ENCODE results near the gene ZNF579.
"Not testable (repeated sequence)": the region's sequence is repeated elsewhere in the genome, so short reads cannot be mapped to it uniquely, and the experiment has no call there.

The ZNF579 gene

GRCh38 chr19:55535965-55536350 is 44.7 kb downstream of the ZNF579 start:
- TF ChIP-seq CTCF (IDR thresholded peaks at IDR 0.05; ENCODE audit: low read depth, low read length, missing control alignments): no peak
- no peak overlapping the region for H3K4me3 ChIP-seq (ENCODE audit: low read depth, low read length)
- no peak for DNase-seq (ENCODE audit: low read depth)

- TF ChIP-seq CTCF (IDR thresholded peaks at IDR 0.05; ENCODE audit: low read depth, low read length, missing control alignments): no peak
- H3K4me3 ChIP-seq (ENCODE audit: low read depth, low read length): no peak overlapping the region
- no peak for DNase-seq (ENCODE audit: low read depth)
Observed at GRCh38 chr19:55535173-55535964, 45.3 kb downstream of the ZNF579 start.

DNA sequence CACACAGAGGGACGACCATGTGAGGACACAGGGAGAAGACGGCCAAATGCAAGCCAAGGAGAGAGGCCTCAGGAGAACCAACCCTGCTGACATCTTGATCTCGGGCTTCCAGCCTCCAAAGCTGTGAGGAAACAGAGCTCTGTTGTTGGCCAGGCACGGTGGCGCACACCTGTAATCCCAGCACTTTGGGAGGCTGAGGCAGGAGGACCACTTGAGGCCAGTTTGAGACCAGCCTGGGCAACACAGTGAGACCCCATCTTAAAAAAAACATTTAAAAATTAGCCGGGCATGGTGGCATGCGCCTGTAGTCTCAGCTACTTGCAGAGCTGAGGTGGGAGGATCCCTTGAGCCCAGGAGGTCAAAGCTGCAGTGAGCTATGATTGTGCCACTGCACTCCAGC is 46.4 kb downstream of the ZNF579 start:
- DNase-seq (ENCODE audit: low read depth); H3K4me3 ChIP-seq (ENCODE audit: low read depth, low read length): not testable (repeated sequence)

DNA sequence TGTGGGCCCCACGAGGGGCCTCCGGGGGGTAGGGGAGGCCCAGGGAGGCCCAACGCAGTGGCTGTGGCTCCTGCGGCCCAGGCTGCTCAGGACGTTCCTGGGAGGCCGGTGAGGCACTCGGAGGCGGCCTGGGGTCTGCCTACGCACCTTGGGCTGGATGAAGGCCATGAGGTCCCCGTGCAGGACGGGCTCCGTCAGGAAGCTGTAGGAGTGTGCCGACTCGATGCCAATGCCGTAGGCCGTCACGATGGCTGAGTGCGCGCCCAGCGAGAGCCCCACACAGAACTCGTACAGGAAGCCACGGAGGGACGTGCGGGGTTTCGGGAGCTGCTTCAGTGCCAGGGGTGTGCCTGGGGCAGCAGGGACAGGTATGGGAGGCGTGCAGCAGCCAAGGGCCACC is 49.7 kb downstream of the ZNF579 start:
- TF ChIP-seq CTCF (IDR thresholded peaks at IDR 0.05; ENCODE audit: low read depth, low read length, missing control alignments): no peak
- DNase-seq (ENCODE audit: low read depth): no peak

DNA sequence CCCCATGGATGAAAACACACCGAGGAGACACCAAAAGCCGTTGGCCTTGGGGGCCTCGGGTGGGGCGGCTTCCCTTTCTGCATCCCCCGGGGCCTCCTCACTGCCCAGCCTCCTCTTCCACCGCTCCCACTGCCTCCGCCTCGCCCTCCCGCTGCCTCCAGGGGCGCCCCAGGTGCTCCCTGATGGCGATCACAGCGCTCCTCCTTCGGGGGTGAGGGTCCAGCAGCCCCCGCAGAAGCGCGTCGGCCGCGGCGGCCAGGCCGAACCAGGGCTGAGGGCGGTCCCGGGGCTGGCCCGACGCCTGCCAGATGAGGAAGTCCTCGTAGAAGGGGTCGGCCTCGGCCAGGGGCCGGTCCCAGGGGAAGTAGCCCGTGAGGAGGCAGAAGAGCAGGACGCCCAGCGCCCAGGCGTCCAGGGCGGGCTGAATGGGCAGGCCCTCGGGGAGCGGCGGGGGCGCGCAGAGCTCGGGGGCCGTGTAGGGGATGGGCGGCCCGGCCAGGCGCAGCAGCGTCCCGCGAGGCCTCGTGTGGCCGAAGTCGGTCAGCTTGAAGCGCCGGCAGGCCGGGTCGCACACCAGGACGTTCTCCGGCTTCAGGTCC is 50.9 kb downstream of the ZNF579 start:
- TF ChIP-seq CTCF (IDR thresholded peaks at IDR 0.05; ENCODE audit: low read depth, low read length, missing control alignments): no peak
- no peak overlapping the region for H3K4me3 ChIP-seq (ENCODE audit: low read depth, low read length)
- DNase-seq (ENCODE audit: low read depth): no peak

More for the DNA sequence above, 49.7 kb downstream of the ZNF579 start:
- no peak overlapping the region for H3K4me3 ChIP-seq (ENCODE audit: low read depth, low read length)

- no peak for DNase-seq (ENCODE audit: low read depth)
- no peak overlapping the region for H3K4me3 ChIP-seq (ENCODE audit: low read depth, low read length)
- TF ChIP-seq CTCF (IDR thresholded peaks at IDR 0.05; ENCODE audit: low read depth, low read length, missing control alignments): no peak
Observed at GRCh38 chr19:55528030-55528803, 52.4 kb downstream of the ZNF579 start.

Measured in GM12864 (cell line).